ENCODE results near the gene GALNT13. TPM values are rescaled to one million over a fixed set of nuclear protein-coding genes. Genes with fewer than 3 reads are reported as not detected.

GALNT13 gene
- total and polyA plus RNA-seq, 2 donors (not counting 1 experiment from before 2014, with no cell fraction given), result not detected

GRCh38 chr2:154306266-154306970 lies 434.7 kb downstream of the GALNT13 start:
- no peaks in the 10 kb centered on the region for H3K79me2 ChIP-seq (ENCODE audit: control insufficient read depth, insufficient read depth, low read length)
- TF ChIP-seq, protein P1, sequence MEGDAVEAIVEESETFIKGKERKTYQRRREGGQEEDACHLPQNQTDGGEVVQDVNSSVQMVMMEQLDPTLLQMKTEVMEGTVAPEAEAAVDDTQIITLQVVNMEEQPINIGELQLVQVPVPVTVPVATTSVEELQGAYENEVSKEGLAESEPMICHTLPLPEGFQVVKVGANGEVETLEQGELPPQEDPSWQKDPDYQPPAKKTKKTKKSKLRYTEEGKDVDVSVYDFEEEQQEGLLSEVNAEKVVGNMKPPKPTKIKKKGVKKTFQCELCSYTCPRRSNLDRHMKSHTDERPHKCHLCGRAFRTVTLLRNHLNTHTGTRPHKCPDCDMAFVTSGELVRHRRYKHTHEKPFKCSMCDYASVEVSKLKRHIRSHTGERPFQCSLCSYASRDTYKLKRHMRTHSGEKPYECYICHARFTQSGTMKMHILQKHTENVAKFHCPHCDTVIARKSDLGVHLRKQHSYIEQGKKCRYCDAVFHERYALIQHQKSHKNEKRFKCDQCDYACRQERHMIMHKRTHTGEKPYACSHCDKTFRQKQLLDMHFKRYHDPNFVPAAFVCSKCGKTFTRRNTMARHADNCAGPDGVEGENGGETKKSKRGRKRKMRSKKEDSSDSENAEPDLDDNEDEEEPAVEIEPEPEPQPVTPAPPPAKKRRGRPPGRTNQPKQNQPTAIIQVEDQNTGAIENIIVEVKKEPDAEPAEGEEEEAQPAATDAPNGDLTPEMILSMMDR (IDR thresholded peaks at IDR 0.05), result no peak
- TF ChIP-seq EZH2 (IDR thresholded peaks at IDR 0.05; ENCODE audit: borderline replicate concordance, insufficient read depth, low read depth, low read length, poor library complexity, severe bottlenecking), result no peak
- no peak overlapping the region for H3K9ac ChIP-seq (ENCODE audit: low read length)
- CTCF ChIA-PET, result no interaction called here
- H3K4me2 ChIP-seq (replicated peaks; ENCODE audit: low read depth, low read length, poor library complexity, severe bottlenecking), result no peak overlapping the region
- H3K4me3 Mint-ChIP-seq, result no peak overlapping the region
- no peaks in the 10 kb centered on the region for H3K4me1 ChIP-seq (ENCODE audit: control insufficient read depth in 2 of 2, insufficient read depth in 2 of 2, low read length in 2 of 2)
- H3K9me3 ChIP-seq (ENCODE audit: control extremely low read depth in 1 of 3, control insufficient read depth in 2 of 3, insufficient read depth in 1 of 3, low read length in 2 of 3), result no peaks in the 10 kb centered on the region
- H3K36me3 ChIP-seq (replicated peaks in 1 of 2; ENCODE audit: control extremely low read depth in 1 of 2, control insufficient read depth in 1 of 2, extremely low read depth in 1 of 2, insufficient read depth in 2 of 2, low read length in 1 of 2), result no peaks in the 10 kb centered on the region
- intact Hi-C loops (cut with micrococcal nuclease), result no loop called here
- DNase-seq (no peak), ATAC-seq (ENCODE audit: low read depth) (no peak)
- H3K27ac Mint-ChIP-seq, result no peak overlapping the region
- H4K20me1 ChIP-seq (ENCODE audit: control insufficient read depth, insufficient read depth, low read length, poor library complexity, severe bottlenecking), result no peaks in the 10 kb centered on the region
- no peak overlapping the region for H2AFZ ChIP-seq (ENCODE audit: insufficient read depth, low read depth, low read length, poor library complexity, severe bottlenecking)
- no peak overlapping the region for H3K4me3 ChIP-seq (ENCODE audit: control extremely low read depth in 1 of 5, extremely low read depth in 1 of 5, insufficient read depth in 1 of 5, low read depth in 2 of 5, low read length in 4 of 5)
- H3K27ac ChIP-seq (ENCODE audit: low read length in 2 of 2), result no peak overlapping the region
- H3K4me1 Mint-ChIP-seq, result no peaks in the 10 kb centered on the region
- H3K27me3 ChIP-seq (replicated peaks in 1 of 4; ENCODE audit: control extremely low read depth in 1 of 4, control insufficient read depth in 3 of 4, insufficient read depth in 4 of 4, low read length in 3 of 4), result no peaks in the 10 kb centered on the region
- no peaks in the 10 kb centered on the region for H3K27me3 Mint-ChIP-seq
- POLR2A ChIA-PET, result no interaction called here
- 86% methylated on average over 1 of the region's 3 CpGs for WGBS (ENCODE audit: insufficient coverage)
- H3K9me3 Mint-ChIP-seq (ENCODE audit: insufficient read depth), result peaks cover 3% of the 10 kb centered on the region

DNA sequence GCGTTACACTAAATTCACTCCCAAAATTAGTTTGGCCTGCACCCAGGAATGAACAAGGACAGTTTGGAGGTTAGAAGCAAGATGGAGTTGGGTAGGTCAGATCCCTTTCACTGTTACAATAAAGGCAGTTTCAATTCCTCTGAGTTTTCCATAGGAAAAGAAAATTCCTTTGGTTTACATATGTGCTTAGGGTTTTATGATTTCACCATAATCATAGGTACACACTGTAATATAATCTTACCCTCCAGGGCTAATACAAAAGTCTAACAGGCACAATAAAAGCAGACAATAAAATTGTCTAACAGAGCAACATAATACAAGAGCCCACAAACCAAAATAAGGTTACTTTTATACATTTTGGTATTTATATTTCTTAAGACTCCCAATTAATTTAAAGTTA lies 435.3 kb downstream of the GALNT13 start:
- H3K9ac ChIP-seq (ENCODE audit: low read length), result no peak overlapping the region
- no peaks in the 10 kb centered on the region for H3K4me1 ChIP-seq (ENCODE audit: control insufficient read depth in 2 of 2, insufficient read depth in 2 of 2, low read length in 2 of 2)
- H3K27me3 ChIP-seq (replicated peaks in 1 of 4; ENCODE audit: control extremely low read depth in 1 of 4, control insufficient read depth in 3 of 4, insufficient read depth in 4 of 4, low read length in 3 of 4), result no peaks in the 10 kb centered on the region
- DNase-seq (no peak), ATAC-seq (ENCODE audit: low read depth) (no peak)
- no peak overlapping the region for H3K4me3 ChIP-seq (ENCODE audit: control extremely low read depth in 1 of 5, extremely low read depth in 1 of 5, insufficient read depth in 1 of 5, low read depth in 2 of 5, low read length in 4 of 5)
- no peaks in the 10 kb centered on the region for H4K20me1 ChIP-seq (ENCODE audit: control insufficient read depth, insufficient read depth, low read length, poor library complexity, severe bottlenecking)
- intact Hi-C loops (cut with micrococcal nuclease), result no loop called here
- no peaks in the 10 kb centered on the region for H3K36me3 ChIP-seq (replicated peaks in 1 of 2; ENCODE audit: control extremely low read depth in 1 of 2, control insufficient read depth in 1 of 2, extremely low read depth in 1 of 2, insufficient read depth in 2 of 2, low read length in 1 of 2)
- H3K27ac ChIP-seq (ENCODE audit: low read length in 2 of 2), result no peak overlapping the region
- H3K79me2 ChIP-seq (ENCODE audit: control insufficient read depth, insufficient read depth, low read length), result no peaks in the 10 kb centered on the region
- no peak overlapping the region for H3K4me3 Mint-ChIP-seq
- peaks cover 3% of the 10 kb centered on the region for H3K9me3 Mint-ChIP-seq (ENCODE audit: insufficient read depth)
- no peaks in the 10 kb centered on the region for H3K9me3 ChIP-seq (ENCODE audit: control extremely low read depth in 1 of 3, control insufficient read depth in 2 of 3, insufficient read depth in 1 of 3, low read length in 2 of 3)
- no peak for TF ChIP-seq EZH2 (IDR thresholded peaks at IDR 0.05; ENCODE audit: borderline replicate concordance, insufficient read depth, low read depth, low read length, poor library complexity, severe bottlenecking)
- TF ChIP-seq, protein P1 (IDR thresholded peaks at IDR 0.05), result no peak
- WGBS (ENCODE audit: insufficient coverage), result no CpG with 5 or more reads among the region's 1 CpG
- H3K27me3 Mint-ChIP-seq, result no peaks in the 10 kb centered on the region
- H3K4me2 ChIP-seq (replicated peaks; ENCODE audit: low read depth, low read length, poor library complexity, severe bottlenecking), result no peak overlapping the region
- CTCF ChIA-PET, result no interaction called here
- POLR2A ChIA-PET, result no interaction called here
- H2AFZ ChIP-seq (ENCODE audit: insufficient read depth, low read depth, low read length, poor library complexity, severe bottlenecking), result no peak overlapping the region
- no peak overlapping the region for H3K27ac Mint-ChIP-seq
- no peaks in the 10 kb centered on the region for H3K4me1 Mint-ChIP-seq
